HFFc6 (cell line): ENCODE results near the gene OXNAD1. TPM values are rescaled to one million over a fixed set of nuclear protein-coding genes. Genes with fewer than 3 reads are reported as not detected.

ENCODE experiments used
- DNase-seq: peaks from one replicate; pipeline ENCODE4 v3.0.0-alpha.2; 2018
- H3K27ac Mint-ChIP-seq: 2 replicates; pipeline ENCODE4 v1.8.0; 2020; ENCODE audit warnings: mild to moderate bottlenecking, mixed read lengths
- H3K27me3 Mint-ChIP-seq: 2 replicates; pipeline ENCODE4 v1.8.0; 2021; ENCODE audit warnings: mild to moderate bottlenecking, moderate library complexity, mixed read lengths; ENCODE audit not compliant: insufficient read depth
- H3K36me3 Mint-ChIP-seq: 2 replicates; pipeline ENCODE4 v1.8.0; 2021; ENCODE audit warnings: low read depth, mixed read lengths
- H3K4me1 Mint-ChIP-seq: 2 replicates; pipeline ENCODE4 v1.8.0; 2020; ENCODE audit warnings: low read depth, mixed read lengths
- H3K4me3 Mint-ChIP-seq: 2 replicates; pipeline ENCODE4 v1.8.0; 2020; ENCODE audit warnings: mild to moderate bottlenecking, moderate library complexity, mixed read lengths
- H3K9me3 Mint-ChIP-seq: 2 replicates; pipeline ENCODE4 v1.8.0; 2020; ENCODE audit warnings: mild to moderate bottlenecking, mixed read lengths
- total RNA-seq, 6 experiments: library from RNA; stranded (reverse); fragmentation: NEBNext Ultra II Directional; extraction: Animal tissue kit (Norgen Biotek cat#: 25700); gene quantifications; 2 replicates in 1 of 6; 3 replicates in 5 of 6; pipeline ENCODE4 v1.2.3, GENCODE V29; 2021
- TF ChIP-seq, protein P1 (sequence below): fragments of 200-600 bp; sonication (generic); IDR thresholded peaks from 2 replicates; pipeline ENCODE4 v1.5.0; 2021; ENCODE audit warnings: antibody characterized with exemption, mild to moderate bottlenecking

Gene OXNAD1
- total RNA-seq, 6 experiments from 2014 or later = 6.4 to 8.7 (median 8.1) TPM

DNA sequence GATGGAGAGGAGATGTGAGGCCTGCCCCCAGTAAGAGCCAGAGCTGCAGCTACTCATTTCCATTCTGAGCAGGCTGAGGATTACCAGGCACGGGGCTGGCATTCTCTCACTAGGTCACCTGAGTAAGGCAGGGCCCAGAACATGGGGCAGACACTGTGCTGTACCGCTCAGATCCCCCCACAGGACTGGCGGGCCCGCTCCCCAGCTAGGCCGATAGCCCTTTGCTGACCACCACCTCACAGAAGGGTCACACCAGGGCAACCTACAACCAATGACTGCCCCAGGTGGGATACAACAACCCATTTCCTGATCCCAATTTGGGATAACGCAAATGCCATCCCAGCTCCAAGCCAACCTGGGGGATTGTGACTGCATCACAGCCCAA, 52.5 kb downstream of the OXNAD1 start:
- Mint-ChIP-seq H3K27me3 (peaks cover 2% of the 10 kb centered on the region), H3K9me3 (no peaks in the 10 kb centered on the region), H3K27ac (no peak overlapping the region), H3K4me3 (no peak overlapping the region), H3K4me1 (no peaks in the 10 kb centered on the region), H3K36me3 (peaks cover 24% of the 10 kb centered on the region; the same call in 1 of the 2 replicates)
- TF ChIP-seq, protein P1, sequence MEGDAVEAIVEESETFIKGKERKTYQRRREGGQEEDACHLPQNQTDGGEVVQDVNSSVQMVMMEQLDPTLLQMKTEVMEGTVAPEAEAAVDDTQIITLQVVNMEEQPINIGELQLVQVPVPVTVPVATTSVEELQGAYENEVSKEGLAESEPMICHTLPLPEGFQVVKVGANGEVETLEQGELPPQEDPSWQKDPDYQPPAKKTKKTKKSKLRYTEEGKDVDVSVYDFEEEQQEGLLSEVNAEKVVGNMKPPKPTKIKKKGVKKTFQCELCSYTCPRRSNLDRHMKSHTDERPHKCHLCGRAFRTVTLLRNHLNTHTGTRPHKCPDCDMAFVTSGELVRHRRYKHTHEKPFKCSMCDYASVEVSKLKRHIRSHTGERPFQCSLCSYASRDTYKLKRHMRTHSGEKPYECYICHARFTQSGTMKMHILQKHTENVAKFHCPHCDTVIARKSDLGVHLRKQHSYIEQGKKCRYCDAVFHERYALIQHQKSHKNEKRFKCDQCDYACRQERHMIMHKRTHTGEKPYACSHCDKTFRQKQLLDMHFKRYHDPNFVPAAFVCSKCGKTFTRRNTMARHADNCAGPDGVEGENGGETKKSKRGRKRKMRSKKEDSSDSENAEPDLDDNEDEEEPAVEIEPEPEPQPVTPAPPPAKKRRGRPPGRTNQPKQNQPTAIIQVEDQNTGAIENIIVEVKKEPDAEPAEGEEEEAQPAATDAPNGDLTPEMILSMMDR = no peak
- no peak for DNase-seq

- peaks cover 24% of the 10 kb centered on the region; the same call in 1 of the 2 replicates for H3K36me3 Mint-ChIP-seq
- no peak for DNase-seq
- no peak overlapping the region for H3K4me3 Mint-ChIP-seq
- H3K27me3 Mint-ChIP-seq = peaks cover 2% of the 10 kb centered on the region
- no peaks in the 10 kb centered on the region for H3K9me3 Mint-ChIP-seq
- H3K4me1 Mint-ChIP-seq = no peaks in the 10 kb centered on the region
- no peak overlapping the region for H3K27ac Mint-ChIP-seq
- TF ChIP-seq, protein P1 = no peak
These were observed 53.2 kb downstream of the OXNAD1 start for GRCh38 chr3:16318176-16318575.

- H3K9me3 Mint-ChIP-seq = no peaks in the 10 kb centered on the region
- H3K27me3 Mint-ChIP-seq = peaks cover 2% of the 10 kb centered on the region
- no peak overlapping the region for H3K4me3 Mint-ChIP-seq
- peaks cover 24% of the 10 kb centered on the region; the same call in 1 of the 2 replicates for H3K36me3 Mint-ChIP-seq
- H3K27ac Mint-ChIP-seq = no peak overlapping the region; the same call in 1 of the 2 replicates
- peaks cover 2% of the 10 kb centered on the region; the same call in 1 of the 2 replicates for H3K4me1 Mint-ChIP-seq
- TF ChIP-seq, protein P1 = peak; percentile 76
- no peak for DNase-seq
These were observed 54.3 kb downstream of the OXNAD1 start for GRCh38 chr3:16319307-16319706.

DNA sequence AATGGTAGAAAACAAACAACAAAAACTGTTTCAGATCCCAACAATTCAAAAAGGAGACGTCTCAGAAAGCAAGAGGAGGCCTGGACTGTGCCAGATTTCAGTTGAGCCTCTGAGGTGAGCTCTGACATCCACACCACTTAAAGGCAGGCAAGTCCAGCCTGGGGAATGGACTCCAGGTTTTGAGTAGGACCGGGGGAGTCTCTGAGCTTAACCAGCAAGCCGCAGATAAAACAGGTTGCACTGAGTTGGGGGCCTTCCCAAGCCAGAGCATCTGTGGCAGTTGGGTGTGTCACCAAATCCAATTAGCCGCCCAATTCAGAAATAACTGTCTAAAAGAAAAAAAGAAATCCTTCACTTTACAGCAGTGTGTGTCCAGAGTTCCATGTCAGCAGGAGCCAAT, 54.7 kb downstream of the OXNAD1 start:
- no peak for DNase-seq
- Mint-ChIP-seq H3K4me3 (no peak overlapping the region), H3K27me3 (peaks cover 2% of the 10 kb centered on the region), H3K36me3 (peaks cover 24% of the 10 kb centered on the region; the same call in 1 of the 2 replicates), H3K9me3 (no peaks in the 10 kb centered on the region), H3K27ac (no peak overlapping the region; the same call in 1 of the 2 replicates), H3K4me1 (peaks cover 6% of the 10 kb centered on the region; the same call in 1 of the 2 replicates)
- TF ChIP-seq, protein P1 = no peak

- Mint-ChIP-seq H3K4me3 (no peak overlapping the region), H3K27me3 (peaks cover 2% of the 10 kb centered on the region), H3K9me3 (no peaks in the 10 kb centered on the region), H3K36me3 (peaks cover 24% of the 10 kb centered on the region; the same call in 1 of the 2 replicates), H3K27ac (no peak overlapping the region), H3K4me1 (peaks cover 11% of the 10 kb centered on the region)
- TF ChIP-seq, protein P1 = no peak
- DNase-seq = no peak
These were observed 55.7 kb downstream of the OXNAD1 start for GRCh38 chr3:16320711-16321110.

GRCh38 chr3:16322189-16322588, 57.2 kb downstream of the OXNAD1 start:
- H3K27me3 Mint-ChIP-seq = peaks cover 5% of the 10 kb centered on the region
- H3K36me3 Mint-ChIP-seq = peaks cover 19% of the 10 kb centered on the region; the same call in 1 of the 2 replicates
- H3K4me3 Mint-ChIP-seq = no peak overlapping the region
- DNase-seq = no peak
- no peaks in the 10 kb centered on the region for H3K9me3 Mint-ChIP-seq
- H3K4me1 Mint-ChIP-seq = peaks cover 11% of the 10 kb centered on the region
- H3K27ac Mint-ChIP-seq = no peak overlapping the region
- TF ChIP-seq, protein P1 = 0 out of 2 replicates have a peak, but pooled peaks have one; percentile 8
